Activated CD8-positive, alpha-beta memory T cell treated with anti-CD3 and anti-CD28 coated beads for 1 hour (primary cell): ENCODE results near the gene WASF2.
A peak's percentile ranks its signal among the peaks of the same experiment; 100 is the strongest.
"Not testable (repeated sequence)": the region's sequence is repeated elsewhere in the genome, so short reads cannot be mapped to it uniquely, and the experiment has no call there.

ENCODE experiments used
- DNase-seq, 2 donors: peaks; one replicate each; pipeline ENCODE4 v3.0.0-alpha.2; 2020; ENCODE audit warnings: low read depth in 1 of 2; ENCODE audit errors: extremely low read depth in 1 of 2

Gene WASF2

GRCh38 chr1:27399251-27400025, 90.5 kb downstream of the WASF2 start:
- DNase-seq, result no peak

- DNase-seq, result no peak
Measured at GRCh38 chr1:27398405-27399149, 91.4 kb downstream of the WASF2 start.

- no peak for DNase-seq
Measured at GRCh38 chr1:27397749-27398148, 92.2 kb downstream of the WASF2 start.

- no peak for DNase-seq
Measured at GRCh38 chr1:27397110-27397509, 92.9 kb downstream of the WASF2 start.

GRCh38 chr1:27395441-27396195, 94.3 kb downstream of the WASF2 start:
- peak; percentile 60 to 64 for DNase-seq

GRCh38 chr1:27394925-27395324, 95.0 kb downstream of the WASF2 start:
- DNase-seq, result no peak

GRCh38 chr1:27394282-27394658, 95.7 kb downstream of the WASF2 start:
- DNase-seq, result no peak

GRCh38 chr1:27393641-27394281, 96.2 kb downstream of the WASF2 start:
- no peak for DNase-seq

GRCh38 chr1:27392778-27393635, 97.0 kb downstream of the WASF2 start:
- no peak for DNase-seq

GRCh38 chr1:27392096-27392777, 97.7 kb downstream of the WASF2 start, which contains the start of gene GPR3:
Gene GPR3, plus strand, starts transcription at chr1:27392622. Its CDS starts 1,177 bp downstream, at chr1:27393799.
- DNase-seq, result peak; percentile 80 to 86

- no peak for DNase-seq
Measured at GRCh38 chr1:27391511-27392095, 98.4 kb downstream of the WASF2 start.

- peak in 1 of 2 donors; percentile 59 for DNase-seq
Measured at GRCh38 chr1:27388337-27389005, 101.5 kb downstream of the WASF2 start.

- DNase-seq, result not testable (repeated sequence)
Measured at GRCh38 chr1:27384797-27385196, 105.2 kb downstream of the WASF2 start.

- no peak for DNase-seq
Measured at GRCh38 chr1:27383661-27384060, 106.3 kb downstream of the WASF2 start.

GRCh38 chr1:27383039-27383605, 106.8 kb downstream of the WASF2 start, which contains the start of gene CD164L2:
Gene CD164L2, minus strand, starts transcription at chr1:27383333. Its CDS starts 94 bp downstream, at chr1:27383239.
- no peak for DNase-seq

GRCh38 chr1:27381969-27382762, 107.8 kb downstream of the WASF2 start:
- no peak for DNase-seq
